ENCODE data around the gene KANK4. TPM values are rescaled to one million over a fixed set of nuclear protein-coding genes. Genes with fewer than 3 reads are reported as not detected.

Gene KANK4
- total RNA-seq, 4 donors from 2014 or later = 2.5 TPM; not detected in 3

- Histone ChIP-seq H3K9me3 (no peaks in the 10 kb centered on the region), H3K4me1 (peaks cover 0 to 11% (median 0%) of the 10 kb centered on the region in 4 donors), H3K27ac (no peak overlapping the region), H3K36me3 (no peaks in the 10 kb centered on the region), H3K27me3 (peaks cover 0 to 12% of the 10 kb centered on the region in 2 donors), H3K4me3 (no peak overlapping the region)
- DNase-seq = no peak
- TF ChIP-seq CTCF (IDR thresholded peaks at IDR 0.05) (no peak), POLR2A (IDR thresholded peaks at IDR 0.05) (no peak)
Observed at GRCh38 chr1:62317021-62317768, 2.0 kb downstream of the KANK4 start.

- no peak for TF ChIP-seq POLR2A (IDR thresholded peaks at IDR 0.05)
- no peak for TF ChIP-seq CTCF (IDR thresholded peaks at IDR 0.05)
- peaks cover 0 to 12% of the 10 kb centered on the region in 2 donors for H3K27me3 ChIP-seq
- no peak overlapping the region for H3K4me3 ChIP-seq
- H3K27ac ChIP-seq = no peak overlapping the region
- H3K4me1 ChIP-seq = peaks cover 0 to 11% (median 0%) of the 10 kb centered on the region in 4 donors
- no peaks in the 10 kb centered on the region for H3K9me3 ChIP-seq
- DNase-seq = no peak
- H3K36me3 ChIP-seq = no peaks in the 10 kb centered on the region
Observed at GRCh38 chr1:62316135-62316534, 3.1 kb downstream of the KANK4 start.

- Histone ChIP-seq H3K4me1 (peaks cover 0 to 11% (median 0%) of the 10 kb centered on the region in 4 donors), H3K27ac (no peak overlapping the region), H3K9me3 (no peaks in the 10 kb centered on the region), H3K4me3 (no peak overlapping the region), H3K27me3 (peaks cover 0 to 12% of the 10 kb centered on the region in 2 donors), H3K36me3 (no peaks in the 10 kb centered on the region)
- no peak for TF ChIP-seq CTCF (IDR thresholded peaks at IDR 0.05)
- TF ChIP-seq POLR2A (IDR thresholded peaks at IDR 0.05) = no peak
- no peak for DNase-seq
Observed at GRCh38 chr1:62315387-62315786, 3.8 kb downstream of the KANK4 start.

- peaks cover 0 to 12% of the 10 kb centered on the region in 2 donors for H3K27me3 ChIP-seq
Observed at GRCh38 chr1:62314454-62315350, 4.5 kb downstream of the KANK4 start.

GRCh38 chr1:62312698-62313097, 6.5 kb downstream of the KANK4 start:
- Histone ChIP-seq H3K4me3 (no peak overlapping the region), H3K27ac (no peak overlapping the region), H3K9me3 (no peaks in the 10 kb centered on the region), H3K4me1 (no peaks in the 10 kb centered on the region), H3K36me3 (no peaks in the 10 kb centered on the region), H3K27me3 (no peaks in the 10 kb centered on the region)
- TF ChIP-seq CTCF (IDR thresholded peaks at IDR 0.05) (no peak), POLR2A (IDR thresholded peaks at IDR 0.05) (no peak)
- DNase-seq = no peak

More at GRCh38 chr1:62314454-62315350, 4.5 kb downstream of the KANK4 start:
- DNase-seq = no peak
- Histone ChIP-seq H3K9me3 (no peaks in the 10 kb centered on the region), H3K27ac (no peak overlapping the region), H3K4me1 (peaks cover 0 to 11% (median 0%) of the 10 kb centered on the region in 4 donors), H3K36me3 (no peaks in the 10 kb centered on the region), H3K4me3 (no peak overlapping the region)
- TF ChIP-seq POLR2A (IDR thresholded peaks at IDR 0.05) (no peak), CTCF (IDR thresholded peaks at IDR 0.05) (no peak)
